A549 (cell line): ENCODE results near the gene KRTAP22-1.

Source experiments
- CEBPB ChIP-seq, 2 experiments: fragments of >200 bp in 1 of 2; sonication (Bioruptor Twin) in 1 of 2; formaldehyde crosslinking in 1 of 2; IDR thresholded peaks; 2 replicates each; pipeline ENCODE4 v1.6.1; 2012 to 2016
- TF ChIP-seq, protein P1 (sequence below): fragments of >200 bp; sonication (Bioruptor Twin); formaldehyde crosslinking; IDR thresholded peaks from 3 replicates; pipeline ENCODE4 v1.5.1; 2016

DNA sequence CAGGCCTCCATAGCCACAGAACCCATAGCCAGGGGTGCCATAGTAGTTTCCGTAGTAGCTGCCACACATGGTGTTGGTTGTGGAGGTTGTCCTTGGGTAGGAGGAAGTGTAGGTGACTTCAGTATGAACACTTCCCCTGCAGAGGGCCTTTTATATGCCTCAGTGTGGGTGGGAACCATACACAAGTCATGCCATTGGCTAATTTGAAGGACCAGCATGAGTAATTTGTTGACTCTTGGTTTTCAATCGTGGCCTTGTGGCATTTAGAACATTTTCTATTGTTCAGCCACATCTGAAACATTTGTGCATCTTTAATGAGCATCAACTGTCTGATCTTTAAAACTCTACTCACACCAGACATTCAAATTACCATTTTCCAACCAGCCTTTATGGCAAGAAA lies 12.9 kb downstream of the KRTAP22-1 start, which contains the start of gene KRTAP6-1:
- no peak for TF ChIP-seq CEBPB (IDR thresholded peaks at IDR 0.05)
- TF ChIP-seq, protein P1, sequence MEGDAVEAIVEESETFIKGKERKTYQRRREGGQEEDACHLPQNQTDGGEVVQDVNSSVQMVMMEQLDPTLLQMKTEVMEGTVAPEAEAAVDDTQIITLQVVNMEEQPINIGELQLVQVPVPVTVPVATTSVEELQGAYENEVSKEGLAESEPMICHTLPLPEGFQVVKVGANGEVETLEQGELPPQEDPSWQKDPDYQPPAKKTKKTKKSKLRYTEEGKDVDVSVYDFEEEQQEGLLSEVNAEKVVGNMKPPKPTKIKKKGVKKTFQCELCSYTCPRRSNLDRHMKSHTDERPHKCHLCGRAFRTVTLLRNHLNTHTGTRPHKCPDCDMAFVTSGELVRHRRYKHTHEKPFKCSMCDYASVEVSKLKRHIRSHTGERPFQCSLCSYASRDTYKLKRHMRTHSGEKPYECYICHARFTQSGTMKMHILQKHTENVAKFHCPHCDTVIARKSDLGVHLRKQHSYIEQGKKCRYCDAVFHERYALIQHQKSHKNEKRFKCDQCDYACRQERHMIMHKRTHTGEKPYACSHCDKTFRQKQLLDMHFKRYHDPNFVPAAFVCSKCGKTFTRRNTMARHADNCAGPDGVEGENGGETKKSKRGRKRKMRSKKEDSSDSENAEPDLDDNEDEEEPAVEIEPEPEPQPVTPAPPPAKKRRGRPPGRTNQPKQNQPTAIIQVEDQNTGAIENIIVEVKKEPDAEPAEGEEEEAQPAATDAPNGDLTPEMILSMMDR, result no peak
